Activated T-cell treated with anti-CD3 and anti-CD28 coated beads, Interleukin-2, amount 50 U/mL, for 24 hours (primary cell): ENCODE measurements around the gene GJA4.

Source experiments
- DNase-seq: peaks from one replicate; pipeline ENCODE4 v3.0.0-alpha.2; 2020
- H3K27ac Mint-ChIP-seq: 2 replicates; pipeline ENCODE4 v1.8.0; 2020; ENCODE audit warnings: mild to moderate bottlenecking, mixed read lengths
- H3K27me3 Mint-ChIP-seq: 2 replicates; pipeline ENCODE4 v1.8.0; 2020; ENCODE audit warnings: mixed read lengths
- H3K36me3 Mint-ChIP-seq: 2 replicates; pipeline ENCODE4 v1.8.0; 2020; ENCODE audit warnings: low read depth, mixed read lengths
- H3K4me1 Mint-ChIP-seq: 2 replicates; pipeline ENCODE4 v1.8.0; 2020; ENCODE audit warnings: low read depth, mixed read lengths
- H3K4me3 Mint-ChIP-seq: 2 replicates; pipeline ENCODE4 v1.8.0; 2020; ENCODE audit warnings: mild to moderate bottlenecking, moderate library complexity, mixed read lengths
- H3K9me3 Mint-ChIP-seq: 2 replicates; pipeline ENCODE4 v1.8.0; 2020; ENCODE audit warnings: mixed read lengths

GJA4 gene

DNA sequence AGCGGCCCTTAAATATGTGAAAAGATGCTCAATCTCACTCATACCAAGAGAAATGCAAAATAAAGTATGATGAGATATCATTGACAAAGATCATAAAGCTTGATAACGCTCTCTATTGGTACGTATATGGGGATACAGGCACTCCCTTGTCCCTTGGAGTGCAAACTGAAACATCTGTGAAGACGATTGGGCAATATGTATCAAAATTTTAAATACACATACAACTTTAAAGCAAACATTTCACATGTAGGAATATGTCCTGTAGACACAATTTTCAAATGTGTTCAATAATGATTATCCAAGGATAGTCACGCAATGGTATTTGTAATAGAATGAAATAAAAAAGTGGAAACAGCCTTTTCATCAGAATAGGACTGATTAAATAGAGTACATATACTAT is 13.8 kb upstream of the GJA4 start:
- DNase-seq: no peak
- no peak overlapping the region for H3K4me3 Mint-ChIP-seq
- H3K9me3 Mint-ChIP-seq: no peaks in the 10 kb centered on the region
- H3K27me3 Mint-ChIP-seq: peaks cover 58% of the 10 kb centered on the region
- H3K27ac Mint-ChIP-seq: no peak overlapping the region
- H3K36me3 Mint-ChIP-seq: no peaks in the 10 kb centered on the region
- peaks cover 3% of the 10 kb centered on the region for H3K4me1 Mint-ChIP-seq

DNA sequence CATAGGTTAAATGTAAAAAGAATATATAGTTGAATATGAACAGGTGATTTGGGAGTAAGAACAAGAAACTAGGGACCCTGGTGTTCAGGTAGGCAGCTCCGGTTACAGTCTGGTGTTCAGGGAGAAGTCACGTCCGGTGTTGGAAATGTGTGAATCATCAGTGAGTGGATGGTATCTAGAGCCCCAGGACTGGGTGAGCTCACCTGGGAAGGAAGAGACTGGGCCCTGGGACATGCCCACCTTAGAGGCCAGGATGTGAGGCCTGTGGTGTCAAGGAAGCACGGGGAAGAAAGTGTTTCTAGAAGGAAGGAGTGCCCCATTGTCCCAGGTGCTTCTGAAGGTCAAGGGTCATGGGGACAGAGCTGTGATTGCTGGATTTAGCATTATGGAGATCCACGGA is 13.3 kb upstream of the GJA4 start:
- Mint-ChIP-seq H3K27me3 (peaks cover 63% of the 10 kb centered on the region), H3K27ac (no peak overlapping the region), H3K4me3 (no peak overlapping the region), H3K4me1 (peaks cover 3% of the 10 kb centered on the region), H3K9me3 (no peaks in the 10 kb centered on the region), H3K36me3 (no peaks in the 10 kb centered on the region)
- DNase-seq: peak; percentile 6

DNA sequence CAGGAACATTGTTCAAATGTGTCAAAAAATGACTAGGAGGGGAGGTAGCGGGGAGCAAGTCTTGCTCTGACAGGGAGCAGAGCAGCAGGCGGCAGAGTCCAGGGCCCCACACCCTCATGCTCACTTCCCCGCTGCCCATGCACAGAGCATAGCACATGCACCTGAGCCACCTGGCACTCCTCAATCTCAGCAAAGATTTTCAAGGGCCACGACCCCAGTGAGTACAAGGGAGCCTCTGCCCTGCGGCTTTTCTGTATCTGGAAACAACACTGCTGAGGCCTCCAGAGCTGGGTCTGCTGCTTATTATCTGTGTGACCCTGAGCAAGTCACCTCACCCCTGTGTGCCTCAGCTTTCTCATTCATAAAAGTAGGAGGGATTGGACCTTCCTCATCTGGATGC is 12.8 kb upstream of the GJA4 start:
- Mint-ChIP-seq H3K27ac (no peak overlapping the region), H3K36me3 (no peaks in the 10 kb centered on the region), H3K9me3 (no peaks in the 10 kb centered on the region), H3K27me3 (peaks cover 66% of the 10 kb centered on the region), H3K4me1 (peaks cover 3% of the 10 kb centered on the region), H3K4me3 (no peak overlapping the region)
- DNase-seq: no peak

DNA sequence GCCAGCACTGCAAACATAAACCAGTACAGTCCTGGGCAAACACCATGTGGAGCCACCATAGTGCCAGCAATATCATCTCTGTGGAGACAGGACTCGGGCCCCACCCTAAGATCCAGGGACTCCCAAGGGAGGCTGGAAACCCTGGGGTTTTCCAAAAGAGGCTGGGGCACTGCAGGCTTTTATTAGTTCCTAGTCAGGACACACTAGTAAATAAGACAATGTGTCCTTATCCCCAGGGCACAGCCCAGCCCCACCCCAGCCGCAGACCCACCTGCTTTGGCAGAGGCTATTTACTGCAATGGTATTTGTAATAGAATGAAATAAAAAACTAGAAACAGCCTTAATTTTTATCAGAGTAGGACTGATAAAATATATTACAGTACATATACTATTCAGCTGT is 12.3 kb upstream of the GJA4 start:
- H3K27me3 Mint-ChIP-seq: peaks cover 71% of the 10 kb centered on the region

DNA sequence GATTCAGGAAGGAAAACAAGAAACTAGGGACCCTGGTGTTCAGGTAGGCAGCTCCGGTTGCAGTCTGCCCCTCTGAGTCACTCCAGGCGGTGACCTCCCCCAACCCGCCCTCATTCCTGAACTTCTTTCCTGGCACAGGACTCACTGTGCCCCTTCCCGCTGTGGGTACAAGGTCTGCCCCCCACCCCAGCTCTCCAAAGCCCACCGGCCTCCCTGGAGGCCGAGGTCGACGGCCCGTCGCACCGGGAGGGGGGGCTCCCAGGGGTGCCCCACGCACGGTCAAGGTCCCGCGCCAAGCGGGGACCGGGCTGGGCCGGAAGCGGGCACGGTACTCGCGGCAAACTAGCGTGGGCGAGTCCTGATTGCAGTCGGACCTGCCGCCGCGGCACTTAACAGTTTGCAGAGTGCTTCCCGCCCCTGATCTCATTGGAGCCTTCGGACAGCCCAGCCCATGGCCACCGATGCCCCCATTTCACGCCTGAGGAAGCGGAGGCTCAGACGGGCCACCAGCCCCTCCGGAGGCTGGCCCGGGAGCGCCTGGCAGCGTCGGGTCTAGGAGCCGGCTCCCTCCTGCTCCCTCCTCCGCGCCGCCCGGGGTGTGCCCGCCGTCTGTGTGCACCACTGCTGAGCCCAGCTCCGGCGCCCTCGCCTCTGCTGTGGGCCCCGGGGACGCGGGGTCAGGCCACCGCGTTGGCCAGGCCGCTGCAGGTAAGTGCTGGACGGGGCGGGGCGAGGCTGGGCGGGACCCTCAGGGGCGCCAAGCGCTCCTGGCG is 11.5 kb upstream of the GJA4 start, which contains the start of gene GJB3:
Gene GJB3 (plus strand): TSS at position 144 of the 773 bp plus-strand sequence. CDS start 3,549 bp downstream, outside the sequence.
- no peaks in the 10 kb centered on the region for H3K9me3 Mint-ChIP-seq
- no peak within 1 kb of the TSS for H3K27ac Mint-ChIP-seq
- peak within 1 kb of the TSS; percentile 40 for H3K4me3 Mint-ChIP-seq
- H3K27me3 Mint-ChIP-seq: peaks cover 74% of the 10 kb centered on the region
- no peak for DNase-seq
- peaks cover 3% of the 10 kb centered on the region for H3K4me1 Mint-ChIP-seq
- no peaks in the 10 kb centered on the region for H3K36me3 Mint-ChIP-seq

More for the DNA sequence above, 12.3 kb upstream of the GJA4 start:
- H3K36me3 Mint-ChIP-seq: no peaks in the 10 kb centered on the region
- no peaks in the 10 kb centered on the region for H3K9me3 Mint-ChIP-seq
- no peak overlapping the region for H3K27ac Mint-ChIP-seq
- no peak overlapping the region for H3K4me3 Mint-ChIP-seq
- peaks cover 3% of the 10 kb centered on the region for H3K4me1 Mint-ChIP-seq
- DNase-seq: no peak

DNA sequence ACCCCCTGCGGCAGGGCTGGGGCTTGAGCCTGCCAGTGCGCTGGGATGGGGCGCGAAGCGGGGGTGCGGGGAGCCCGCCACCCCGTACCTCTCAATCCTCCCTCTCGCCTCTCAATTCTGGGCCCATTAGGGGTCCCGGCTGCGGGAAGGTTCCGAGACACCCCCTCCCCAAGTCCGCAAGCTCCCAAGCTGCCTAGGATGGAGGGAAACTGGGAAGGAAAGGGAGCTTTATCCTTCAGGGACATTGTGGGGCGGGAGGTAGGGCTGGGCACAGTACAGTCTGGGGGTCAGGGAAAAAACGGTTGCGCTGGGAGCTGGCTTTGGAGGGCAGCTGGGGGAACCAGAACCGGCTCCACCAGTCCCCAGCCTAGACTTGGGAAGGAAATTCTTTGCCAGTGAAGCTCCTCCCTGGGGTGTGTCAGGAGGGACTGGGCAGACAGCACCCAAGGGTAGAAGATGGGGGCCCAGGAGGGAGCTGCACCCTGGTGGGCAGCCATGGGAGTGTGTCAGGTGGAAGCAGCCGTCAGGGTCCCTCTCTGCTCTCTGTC is 10.9 kb upstream of the GJA4 start:
- Mint-ChIP-seq H3K4me1 (peaks cover 8% of the 10 kb centered on the region), H3K9me3 (no peaks in the 10 kb centered on the region), H3K27me3 (peaks cover 80% of the 10 kb centered on the region), H3K36me3 (no peaks in the 10 kb centered on the region), H3K27ac (no peak overlapping the region), H3K4me3 (no peak overlapping the region)
- DNase-seq: no peak

DNA sequence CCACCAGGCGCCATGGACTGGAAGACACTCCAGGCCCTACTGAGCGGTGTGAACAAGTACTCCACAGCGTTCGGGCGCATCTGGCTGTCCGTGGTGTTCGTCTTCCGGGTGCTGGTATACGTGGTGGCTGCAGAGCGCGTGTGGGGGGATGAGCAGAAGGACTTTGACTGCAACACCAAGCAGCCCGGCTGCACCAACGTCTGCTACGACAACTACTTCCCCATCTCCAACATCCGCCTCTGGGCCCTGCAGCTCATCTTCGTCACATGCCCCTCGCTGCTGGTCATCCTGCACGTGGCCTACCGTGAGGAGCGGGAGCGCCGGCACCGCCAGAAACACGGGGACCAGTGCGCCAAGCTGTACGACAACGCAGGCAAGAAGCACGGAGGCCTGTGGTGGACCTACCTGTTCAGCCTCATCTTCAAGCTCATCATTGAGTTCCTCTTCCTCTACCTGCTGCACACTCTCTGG is 8.0 kb upstream of the GJA4 start:
- H3K27me3 Mint-ChIP-seq: peaks cover 78% of the 10 kb centered on the region
- no peak overlapping the region for H3K27ac Mint-ChIP-seq
- no peak overlapping the region for H3K4me3 Mint-ChIP-seq
- H3K9me3 Mint-ChIP-seq: no peaks in the 10 kb centered on the region
- H3K36me3 Mint-ChIP-seq: no peaks in the 10 kb centered on the region
- H3K4me1 Mint-ChIP-seq: peaks cover 9% of the 10 kb centered on the region
- DNase-seq: no peak

DNA sequence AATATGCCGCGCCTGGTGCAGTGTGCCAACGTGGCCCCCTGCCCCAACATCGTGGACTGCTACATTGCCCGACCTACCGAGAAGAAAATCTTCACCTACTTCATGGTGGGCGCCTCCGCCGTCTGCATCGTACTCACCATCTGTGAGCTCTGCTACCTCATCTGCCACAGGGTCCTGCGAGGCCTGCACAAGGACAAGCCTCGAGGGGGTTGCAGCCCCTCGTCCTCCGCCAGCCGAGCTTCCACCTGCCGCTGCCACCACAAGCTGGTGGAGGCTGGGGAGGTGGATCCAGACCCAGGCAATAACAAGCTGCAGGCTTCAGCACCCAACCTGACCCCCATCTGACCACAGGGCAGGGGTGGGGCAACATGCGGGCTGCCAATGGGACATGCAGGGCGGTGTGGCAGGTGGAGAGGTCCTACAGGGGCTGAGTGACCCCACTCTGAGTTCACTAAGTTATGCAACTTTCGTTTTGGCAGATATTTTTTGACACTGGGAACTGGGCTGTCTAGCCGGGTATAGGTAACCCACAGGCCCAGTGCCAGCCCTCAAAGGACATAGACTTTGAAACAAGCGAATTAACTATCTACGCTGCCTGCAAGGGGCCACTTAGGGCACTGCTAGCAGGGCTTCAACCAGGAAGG is 7.4 kb upstream of the GJA4 start:
- H3K27ac Mint-ChIP-seq: no peak overlapping the region
- no peak for DNase-seq
- H3K36me3 Mint-ChIP-seq: no peaks in the 10 kb centered on the region
- H3K4me3 Mint-ChIP-seq: no peak overlapping the region
- peaks cover 76% of the 10 kb centered on the region for H3K27me3 Mint-ChIP-seq
- peaks cover 13% of the 10 kb centered on the region for H3K4me1 Mint-ChIP-seq
- H3K9me3 Mint-ChIP-seq: no peaks in the 10 kb centered on the region

DNA sequence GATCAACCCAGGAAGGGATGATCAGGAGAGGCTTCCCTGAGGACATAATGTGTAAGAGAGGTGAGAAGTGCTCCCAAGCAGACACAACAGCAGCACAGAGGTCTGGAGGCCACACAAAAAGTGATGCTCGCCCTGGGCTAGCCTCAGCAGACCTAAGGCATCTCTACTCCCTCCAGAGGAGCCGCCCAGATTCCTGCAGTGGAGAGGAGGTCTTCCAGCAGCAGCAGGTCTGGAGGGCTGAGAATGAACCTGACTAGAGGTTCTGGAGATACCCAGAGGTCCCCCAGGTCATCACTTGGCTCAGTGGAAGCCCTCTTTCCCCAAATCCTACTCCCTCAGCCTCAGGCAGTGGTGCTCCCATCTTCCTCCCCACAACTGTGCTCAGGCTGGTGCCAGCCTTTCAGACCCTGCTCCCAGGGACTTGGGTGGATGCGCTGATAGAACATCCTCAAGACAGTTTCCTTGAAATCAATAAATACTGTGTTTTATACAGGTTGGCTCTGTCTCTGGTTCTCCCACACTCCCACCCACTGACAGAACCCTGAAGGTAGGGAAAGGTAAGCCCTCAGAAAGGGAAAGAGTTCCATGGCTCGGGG is 6.8 kb upstream of the GJA4 start:
- Mint-ChIP-seq H3K36me3 (no peaks in the 10 kb centered on the region), H3K27ac (no peak overlapping the region), H3K4me1 (peaks cover 13% of the 10 kb centered on the region), H3K27me3 (peaks cover 78% of the 10 kb centered on the region), H3K4me3 (no peak overlapping the region), H3K9me3 (no peaks in the 10 kb centered on the region)
- no peak for DNase-seq

DNA sequence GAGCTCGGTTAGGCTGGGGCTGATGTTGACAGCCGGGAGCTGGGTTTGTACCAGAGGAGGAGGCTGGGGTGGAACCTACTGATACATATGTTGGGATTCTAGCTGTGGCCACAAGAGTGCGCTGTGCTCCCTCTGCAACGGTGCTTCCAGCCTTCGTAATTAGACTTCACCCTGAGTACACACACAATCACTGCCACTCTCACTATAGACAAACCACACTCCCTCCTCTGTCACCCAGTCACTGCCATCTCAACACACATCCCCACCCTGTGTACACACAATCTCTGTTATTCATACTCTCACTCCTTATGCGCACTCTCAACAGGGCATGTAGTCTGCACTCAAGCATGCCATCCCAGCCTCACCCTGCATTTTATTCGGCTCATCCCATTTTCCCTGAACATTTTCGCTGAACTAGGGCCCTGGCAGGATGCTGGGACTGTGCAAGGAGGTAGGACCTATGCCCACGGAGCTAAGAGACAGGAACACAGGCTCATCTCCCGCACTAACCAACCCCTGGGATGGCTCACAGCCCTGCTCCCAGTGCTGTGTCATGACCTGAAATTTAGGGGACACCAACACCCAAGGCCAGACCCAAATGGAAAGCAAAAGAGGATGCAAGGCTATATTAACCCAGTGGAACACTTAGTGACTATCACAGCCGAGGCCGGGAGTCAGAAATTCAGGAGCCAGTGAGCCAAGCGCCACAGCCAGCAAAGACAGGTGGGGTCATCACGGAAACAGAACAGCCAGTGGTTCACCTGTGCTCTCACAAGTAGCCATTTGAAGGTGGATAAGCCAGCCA is 6.1 kb upstream of the GJA4 start:
- H3K27ac Mint-ChIP-seq: no peak overlapping the region
- H3K9me3 Mint-ChIP-seq: no peaks in the 10 kb centered on the region
- peaks cover 13% of the 10 kb centered on the region for H3K4me1 Mint-ChIP-seq
- peaks cover 83% of the 10 kb centered on the region for H3K27me3 Mint-ChIP-seq
- no peak overlapping the region for H3K4me3 Mint-ChIP-seq
- DNase-seq: peak; percentile 74
- H3K36me3 Mint-ChIP-seq: no peaks in the 10 kb centered on the region

DNA sequence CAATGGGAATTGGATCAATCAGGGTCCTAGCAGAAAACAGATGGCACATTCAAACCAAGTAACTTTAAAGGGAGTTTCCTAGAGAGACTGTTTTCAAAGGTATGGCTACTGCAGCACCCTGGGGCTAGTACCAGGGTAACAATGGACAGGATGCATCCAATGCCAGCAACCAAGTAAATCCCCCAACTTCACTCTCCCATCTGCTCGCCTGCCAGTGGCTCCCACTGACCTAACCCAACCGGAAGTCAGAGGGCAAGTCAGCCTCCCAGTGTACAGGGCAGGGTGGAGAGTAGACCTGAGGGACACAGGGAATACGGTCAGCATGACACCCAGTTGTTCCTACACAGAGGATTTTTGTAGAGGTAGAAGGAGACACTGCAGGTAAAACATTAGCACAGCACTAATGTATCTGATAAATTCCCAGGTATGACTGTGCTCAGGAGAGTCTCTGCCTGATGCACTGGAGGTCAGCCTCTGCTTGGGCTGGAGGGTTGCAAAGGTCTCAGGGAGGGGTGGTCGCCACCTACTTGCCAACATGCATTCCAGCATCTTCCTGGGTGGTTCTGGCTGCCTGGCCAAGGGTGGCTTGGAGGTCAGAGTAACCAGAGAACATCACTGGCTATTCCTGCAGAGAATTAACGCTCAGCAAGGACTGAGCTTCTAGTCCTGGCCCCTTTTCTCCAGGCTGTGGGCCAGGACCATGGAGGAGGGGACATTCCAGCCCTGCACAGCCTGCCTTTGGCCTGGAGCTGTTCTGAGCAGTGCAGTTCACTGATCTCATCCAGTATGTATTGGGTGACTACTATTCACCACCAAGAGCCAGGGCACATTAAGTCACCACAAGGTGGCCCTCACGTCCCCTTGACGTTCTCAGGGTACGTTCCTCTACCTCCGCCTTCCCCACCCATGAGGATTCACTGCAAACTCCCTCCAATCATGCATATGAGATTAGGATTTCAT is 5.1 kb upstream of the GJA4 start:
- Mint-ChIP-seq H3K36me3 (no peaks in the 10 kb centered on the region), H3K27ac (no peak overlapping the region), H3K9me3 (no peaks in the 10 kb centered on the region), H3K4me1 (peaks cover 14% of the 10 kb centered on the region), H3K4me3 (no peak overlapping the region), H3K27me3 (peaks cover 82% of the 10 kb centered on the region)
- no peak for DNase-seq

DNA sequence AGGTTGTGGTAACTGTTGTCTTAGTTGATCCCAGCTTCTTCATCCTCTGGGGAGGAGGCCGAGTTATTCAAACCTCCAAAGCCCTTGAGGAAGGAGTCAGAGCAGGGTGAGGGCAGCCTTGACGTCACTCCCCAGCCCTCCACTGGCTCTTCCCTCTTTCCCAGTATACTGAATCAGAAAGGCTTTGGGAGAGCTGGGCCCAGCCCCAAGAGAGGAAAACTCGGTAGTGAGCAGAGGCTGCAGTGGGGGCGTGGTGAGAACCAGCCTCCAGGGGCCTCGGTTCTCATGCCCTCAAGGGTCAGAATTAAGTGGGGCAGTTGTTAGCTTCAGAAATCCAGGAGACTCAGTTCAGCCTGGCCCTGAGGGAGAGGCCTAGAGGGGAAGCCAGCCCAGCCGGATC is 1.8 kb upstream of the GJA4 start:
- Mint-ChIP-seq H3K4me3 (no peak overlapping the region), H3K27ac (no peak overlapping the region), H3K36me3 (no peaks in the 10 kb centered on the region), H3K9me3 (no peaks in the 10 kb centered on the region), H3K4me1 (peaks cover 14% of the 10 kb centered on the region), H3K27me3 (peaks cover 78% of the 10 kb centered on the region)
- no peak for DNase-seq

DNA sequence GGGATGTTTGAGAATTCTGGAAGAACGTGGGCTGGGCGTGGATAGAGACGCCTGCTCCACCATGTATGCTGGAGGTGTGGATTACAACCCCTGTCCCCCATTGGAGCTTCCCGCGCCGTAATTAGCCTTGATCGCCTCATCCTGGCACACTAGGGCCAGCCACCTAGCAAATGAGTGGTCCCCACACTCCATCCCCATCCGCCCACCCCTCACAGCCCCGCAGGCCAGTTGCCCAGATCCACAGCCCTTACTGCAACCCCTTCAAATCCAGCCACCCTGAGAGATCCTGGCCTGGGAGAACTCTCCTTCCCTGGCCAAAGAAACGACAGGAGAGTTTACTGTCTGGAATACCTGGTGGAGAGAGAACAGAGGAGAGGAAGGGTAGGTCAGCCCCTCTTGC is 375 bp upstream of the GJA4 start:
- no peaks in the 10 kb centered on the region for H3K36me3 Mint-ChIP-seq
- H3K27me3 Mint-ChIP-seq: peaks cover 66% of the 10 kb centered on the region
- H3K4me3 Mint-ChIP-seq: peak overlapping the region; percentile 8
- no peak for DNase-seq
- peaks cover 18% of the 10 kb centered on the region for H3K4me1 Mint-ChIP-seq
- no peak overlapping the region for H3K27ac Mint-ChIP-seq
- no peaks in the 10 kb centered on the region for H3K9me3 Mint-ChIP-seq
